ES-I3 (cell line): ENCODE results near the gene ITPR3.

ENCODE experiments used
- H3K36me3 ChIP-seq: 2 replicates; pipeline ENCODE4 v1.6.1; 2013; ENCODE audit warnings: mild to moderate bottlenecking, low read length, control low read depth, moderate library complexity; ENCODE audit not compliant: insufficient read depth
- H3K4me1 ChIP-seq: 2 replicates; pipeline ENCODE4 v1.6.1; 2013; ENCODE audit warnings: mild to moderate bottlenecking, control low read depth, low read length; ENCODE audit not compliant: insufficient read depth
- H3K9ac ChIP-seq: 2 replicates; pipeline ENCODE4 v1.6.1; 2013; ENCODE audit warnings: low read depth, mild to moderate bottlenecking, low read length, moderate library complexity
- H3K9me3 ChIP-seq: 2 replicates; pipeline ENCODE4 v1.6.1; 2013; ENCODE audit warnings: mild to moderate bottlenecking, low read length, moderate library complexity; ENCODE audit not compliant: control insufficient read depth, insufficient read depth

ITPR3 gene

DNA sequence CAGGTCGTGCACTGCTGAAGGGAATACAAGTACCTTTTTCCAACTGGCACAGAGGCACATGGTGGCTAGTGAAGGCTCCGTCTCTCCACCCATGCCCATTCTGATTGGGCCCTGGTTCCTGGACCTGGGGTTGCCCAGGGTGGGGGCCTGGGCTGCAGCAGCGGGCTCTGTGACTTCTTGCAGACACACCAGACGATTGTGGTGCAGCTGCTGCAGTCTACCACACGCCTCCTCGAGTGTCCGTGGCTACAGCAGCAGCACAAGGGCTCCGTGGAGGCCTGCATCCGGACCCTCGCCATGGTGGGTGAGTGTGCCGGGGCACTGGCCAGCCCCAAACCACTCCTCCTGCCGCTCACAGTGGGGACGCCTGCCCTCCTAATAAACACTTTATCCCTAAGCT is 61.2 kb downstream of the ITPR3 start:
- Histone ChIP-seq H3K9ac (no peak overlapping the region), H3K9me3 (no peaks in the 10 kb centered on the region), H3K4me1 (no peaks in the 10 kb centered on the region), H3K36me3 (peaks cover 15% of the 10 kb centered on the region)

DNA sequence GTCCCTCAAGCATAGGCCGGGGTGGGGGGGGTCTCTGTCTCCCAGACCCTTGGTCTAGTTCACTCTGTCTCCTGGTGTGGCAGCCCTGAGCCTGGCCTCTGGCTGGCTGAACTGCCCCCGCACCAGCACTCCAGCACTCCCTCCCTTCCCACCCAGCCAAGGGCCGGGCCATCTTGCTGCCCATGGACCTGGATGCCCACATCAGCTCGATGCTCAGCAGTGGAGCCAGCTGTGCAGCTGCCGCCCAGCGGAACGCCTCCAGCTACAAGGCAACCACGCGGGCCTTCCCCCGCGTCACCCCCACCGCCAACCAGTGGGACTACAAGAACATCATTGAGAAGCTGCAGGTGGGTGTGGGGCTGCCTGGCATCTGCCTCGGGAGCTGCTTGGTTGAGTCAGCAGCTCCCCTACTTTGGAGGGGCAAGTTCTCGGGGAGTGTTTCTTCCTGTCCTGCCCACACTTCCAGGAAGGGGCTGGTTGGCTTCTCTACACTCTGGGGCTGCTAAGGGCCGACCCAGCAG is 62.0 kb downstream of the ITPR3 start:
- H3K4me1 ChIP-seq, result no peaks in the 10 kb centered on the region
- H3K9ac ChIP-seq, result no peak overlapping the region
- H3K9me3 ChIP-seq, result no peaks in the 10 kb centered on the region
- H3K36me3 ChIP-seq, result peaks cover 11% of the 10 kb centered on the region

DNA sequence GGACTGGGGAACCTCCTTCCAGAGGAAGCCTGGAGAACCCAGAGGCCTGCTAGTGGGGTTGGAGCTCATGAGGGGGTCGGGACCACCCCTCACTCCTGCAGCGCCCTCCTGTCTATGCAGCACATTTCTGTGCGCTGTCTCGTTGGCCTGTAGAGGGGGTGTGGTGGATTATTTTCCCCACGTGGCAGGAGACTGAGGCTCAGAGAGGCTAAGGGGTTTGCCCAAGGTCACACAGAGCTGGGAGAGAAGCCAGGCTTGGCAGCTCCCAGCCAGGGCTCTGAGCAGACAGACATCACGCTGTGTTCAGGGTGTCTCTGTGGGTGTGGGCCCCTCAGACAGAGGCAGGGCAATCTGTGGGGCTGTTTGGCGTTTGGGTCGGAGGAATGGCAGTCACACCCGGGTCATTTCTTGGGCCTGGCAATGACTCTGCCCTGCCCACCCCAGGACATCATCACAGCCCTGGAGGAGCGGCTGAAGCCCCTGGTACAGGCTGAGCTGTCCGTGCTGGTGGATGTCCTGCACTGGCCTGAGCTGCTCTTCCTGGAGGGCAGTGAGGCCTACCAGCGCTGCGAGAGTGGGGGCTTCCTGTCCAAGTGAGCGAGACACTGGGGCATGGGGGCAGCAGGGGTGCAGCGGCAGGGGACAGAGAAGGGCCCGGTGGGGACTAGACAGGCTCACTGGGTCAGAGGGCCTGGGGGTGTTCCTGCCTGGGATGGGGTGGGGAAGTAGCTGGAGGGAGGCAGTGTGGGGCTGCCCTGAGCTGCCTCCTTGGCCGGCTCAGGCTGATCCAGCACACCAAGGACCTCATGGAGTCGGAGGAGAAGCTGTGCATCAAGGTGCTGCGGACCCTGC is 62.7 kb downstream of the ITPR3 start:
- H3K9me3 ChIP-seq, result no peaks in the 10 kb centered on the region
- no peaks in the 10 kb centered on the region for H3K4me1 ChIP-seq
- H3K9ac ChIP-seq, result no peak overlapping the region
- H3K36me3 ChIP-seq, result peaks cover 11% of the 10 kb centered on the region

DNA sequence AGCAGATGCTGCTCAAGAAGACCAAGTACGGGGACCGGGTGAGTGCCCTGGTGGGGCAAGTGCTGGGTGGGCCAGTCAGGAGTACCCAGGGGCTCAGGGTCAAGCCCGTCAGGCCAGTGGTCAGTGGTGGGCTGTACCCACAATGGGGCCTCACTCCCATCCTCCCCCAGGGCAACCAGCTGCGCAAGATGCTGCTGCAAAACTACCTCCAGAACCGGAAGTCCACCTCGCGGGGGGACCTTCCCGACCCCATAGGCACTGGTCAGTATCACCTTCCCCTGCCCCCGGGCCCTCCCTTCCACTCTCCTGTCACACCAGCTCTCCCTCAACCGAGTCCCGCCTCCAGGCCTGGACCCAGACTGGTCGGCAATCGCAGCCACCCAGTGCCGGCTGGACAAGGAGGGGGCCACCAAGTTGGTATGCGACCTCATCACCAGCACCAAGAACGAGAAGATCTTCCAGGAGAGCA is 63.3 kb downstream of the ITPR3 start:
- peaks cover 15% of the 10 kb centered on the region for H3K36me3 ChIP-seq

DNA sequence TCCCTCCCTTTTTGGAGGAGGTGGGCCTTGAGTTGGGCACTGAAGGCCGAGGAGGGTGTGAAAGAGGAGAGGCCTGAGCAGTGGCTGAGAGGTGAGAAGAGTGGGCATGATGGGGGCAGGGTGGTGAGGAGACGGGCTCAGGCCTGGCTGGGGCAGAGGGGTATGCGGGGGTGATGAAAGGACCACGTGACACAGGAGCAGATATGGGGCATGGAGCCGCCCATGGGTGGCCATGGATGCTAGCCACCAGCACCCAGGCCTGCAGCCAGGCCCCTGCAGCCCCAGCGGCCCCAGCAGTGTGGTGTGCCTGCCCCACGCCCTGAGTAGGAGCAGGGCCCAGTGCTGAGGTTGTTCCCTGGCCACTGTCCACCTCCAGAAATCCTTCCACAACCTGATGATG is 63.9 kb downstream of the ITPR3 start:
- Histone ChIP-seq H3K9ac (no peak overlapping the region), H3K4me1 (no peaks in the 10 kb centered on the region), H3K36me3 (peaks cover 15% of the 10 kb centered on the region), H3K9me3 (no peaks in the 10 kb centered on the region)

More for the DNA sequence above, 63.3 kb downstream of the ITPR3 start:
- Histone ChIP-seq H3K4me1 (no peaks in the 10 kb centered on the region), H3K9me3 (no peaks in the 10 kb centered on the region), H3K9ac (no peak overlapping the region)

DNA sequence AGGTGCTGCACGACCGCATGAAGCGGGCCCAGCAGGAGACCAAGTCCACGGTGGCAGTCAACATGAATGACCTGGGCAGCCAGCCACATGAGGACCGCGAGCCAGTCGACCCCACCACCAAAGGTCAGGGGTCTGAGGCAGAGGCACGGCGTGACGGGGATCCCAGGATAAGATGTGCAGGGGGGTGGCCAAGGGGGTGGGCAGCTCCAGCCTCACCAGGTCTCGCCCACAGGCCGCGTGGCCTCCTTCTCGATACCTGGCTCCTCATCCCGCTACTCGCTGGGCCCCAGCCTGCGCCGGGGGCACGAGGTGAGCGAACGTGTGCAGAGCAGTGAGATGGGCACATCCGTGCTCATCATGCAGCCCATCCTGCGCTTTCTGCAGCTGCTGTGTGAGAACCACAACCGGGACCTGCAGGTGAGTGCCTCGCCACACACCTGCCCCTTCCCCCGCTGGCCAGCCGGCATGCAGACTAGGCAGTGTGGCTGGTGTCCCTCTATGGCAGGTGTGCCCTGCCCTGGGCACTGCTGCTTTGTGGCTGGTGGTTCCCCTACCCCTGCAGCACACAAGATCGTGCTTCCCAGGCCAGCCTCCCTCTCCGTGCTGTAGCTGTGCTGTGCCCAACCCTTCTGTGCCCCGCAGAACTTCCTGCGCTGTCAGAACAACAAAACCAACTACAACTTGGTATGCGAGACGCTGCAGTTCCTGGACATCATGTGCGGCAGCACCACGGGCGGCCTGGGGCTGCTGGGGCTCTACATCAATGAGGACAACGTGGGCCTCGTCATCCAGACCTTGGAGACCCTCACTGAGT is 64.5 kb downstream of the ITPR3 start:
- H3K9me3 ChIP-seq, result no peaks in the 10 kb centered on the region
- peaks cover 11% of the 10 kb centered on the region for H3K36me3 ChIP-seq
- H3K9ac ChIP-seq, result no peak overlapping the region
- H3K4me1 ChIP-seq, result no peaks in the 10 kb centered on the region

DNA sequence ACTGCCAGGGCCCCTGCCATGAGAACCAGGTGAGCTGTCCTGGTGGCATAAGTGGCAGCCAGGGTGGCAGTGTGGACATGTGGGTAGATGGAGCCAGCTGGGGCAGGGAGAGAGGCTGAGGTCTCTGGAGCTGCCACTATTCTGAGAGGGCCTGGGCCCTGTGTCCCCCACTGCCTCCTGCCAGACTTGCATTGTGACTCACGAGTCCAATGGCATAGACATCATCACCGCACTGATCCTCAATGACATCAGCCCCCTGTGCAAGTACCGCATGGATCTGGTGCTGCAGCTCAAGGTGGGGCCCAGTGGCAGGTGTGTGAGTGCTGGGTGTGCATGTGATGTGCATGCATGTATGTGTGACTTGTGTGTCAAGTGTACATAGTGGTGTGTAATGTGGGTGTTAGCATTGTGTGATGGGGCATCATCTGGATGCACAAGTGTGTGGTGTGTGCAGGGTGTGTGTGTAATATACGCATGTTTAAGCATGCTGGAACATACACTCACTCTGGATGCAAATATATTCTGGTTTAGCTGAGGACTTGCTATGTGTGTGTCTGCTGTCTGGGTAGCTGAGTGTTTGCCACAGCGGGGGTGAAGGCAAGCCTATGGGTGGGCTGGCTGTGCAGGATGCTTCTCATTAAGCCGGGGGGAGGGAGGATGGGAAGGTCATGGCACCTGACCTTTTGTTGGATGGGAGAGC is 65.3 kb downstream of the ITPR3 start:
- Histone ChIP-seq H3K36me3 (peaks cover 8% of the 10 kb centered on the region), H3K4me1 (no peaks in the 10 kb centered on the region), H3K9me3 (no peaks in the 10 kb centered on the region), H3K9ac (no peak overlapping the region)

DNA sequence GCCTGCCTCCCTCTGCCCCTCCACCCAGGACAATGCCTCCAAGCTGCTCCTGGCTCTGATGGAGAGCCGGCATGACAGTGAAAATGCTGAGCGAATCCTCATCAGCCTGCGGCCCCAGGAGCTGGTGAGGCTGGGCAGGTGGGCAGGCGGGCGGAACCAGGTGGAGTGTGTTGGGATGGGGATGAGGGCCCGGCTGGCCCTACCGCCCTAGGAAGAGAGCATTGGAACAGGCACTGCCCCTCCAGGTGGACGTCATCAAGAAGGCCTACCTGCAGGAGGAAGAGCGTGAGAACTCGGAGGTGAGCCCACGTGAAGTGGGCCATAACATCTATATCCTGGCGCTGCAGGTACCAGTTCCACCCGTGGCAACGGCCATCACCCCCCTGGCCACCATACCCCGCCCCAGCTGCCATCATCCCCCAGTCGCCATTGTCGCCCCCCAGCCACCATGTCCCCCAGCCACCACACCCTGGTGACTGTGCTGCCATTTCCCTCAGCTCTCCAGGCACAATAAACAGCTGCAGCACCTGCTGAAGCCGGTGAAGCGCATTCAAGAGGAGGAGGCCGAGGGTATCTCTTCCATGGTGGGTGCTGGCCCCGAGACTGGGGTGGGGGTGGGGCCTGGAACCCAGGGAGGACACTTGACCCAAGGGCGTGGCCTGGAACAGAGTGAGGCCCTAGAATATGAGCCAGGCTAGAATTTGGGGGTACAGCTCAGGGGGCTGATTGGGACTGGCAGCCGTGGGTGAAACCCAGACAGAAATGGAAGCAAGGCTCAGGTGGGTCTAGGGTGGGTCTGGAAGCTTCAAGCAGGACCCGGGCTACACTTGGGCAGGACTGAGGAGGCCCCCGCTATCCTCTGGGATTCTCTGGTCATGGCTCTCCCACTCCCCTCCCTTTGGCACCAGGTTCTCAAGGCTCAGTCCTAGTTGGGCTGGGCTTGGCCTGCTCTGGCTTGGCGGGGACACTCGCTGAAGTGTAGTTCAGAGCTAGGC is 66.2 kb downstream of the ITPR3 start:
- Histone ChIP-seq H3K9ac (no peak overlapping the region), H3K36me3 (peaks cover 9% of the 10 kb centered on the region), H3K4me1 (peaks cover 7% of the 10 kb centered on the region; the same call in 1 of the 2 replicates), H3K9me3 (no peaks in the 10 kb centered on the region)

DNA sequence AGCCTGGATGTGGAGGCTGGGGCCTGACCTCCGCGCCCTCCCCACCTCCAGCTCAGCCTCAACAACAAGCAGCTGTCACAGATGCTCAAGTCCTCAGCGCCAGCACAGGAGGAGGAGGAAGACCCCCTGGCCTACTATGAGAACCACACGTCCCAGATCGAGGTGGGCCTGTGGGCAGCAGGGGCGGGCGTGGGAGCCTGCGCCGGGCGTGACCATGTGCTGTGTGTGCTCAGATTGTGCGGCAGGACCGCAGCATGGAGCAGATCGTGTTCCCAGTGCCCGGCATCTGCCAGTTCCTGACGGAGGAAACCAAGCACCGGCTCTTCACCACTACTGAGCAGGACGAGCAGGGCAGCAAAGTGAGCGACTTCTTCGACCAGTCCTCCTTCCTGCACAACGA is 66.9 kb downstream of the ITPR3 start:
- Histone ChIP-seq H3K4me1 (peaks cover 7% of the 10 kb centered on the region; the same call in 1 of the 2 replicates), H3K9me3 (no peaks in the 10 kb centered on the region), H3K9ac (no peak overlapping the region), H3K36me3 (peaks cover 12% of the 10 kb centered on the region)

DNA sequence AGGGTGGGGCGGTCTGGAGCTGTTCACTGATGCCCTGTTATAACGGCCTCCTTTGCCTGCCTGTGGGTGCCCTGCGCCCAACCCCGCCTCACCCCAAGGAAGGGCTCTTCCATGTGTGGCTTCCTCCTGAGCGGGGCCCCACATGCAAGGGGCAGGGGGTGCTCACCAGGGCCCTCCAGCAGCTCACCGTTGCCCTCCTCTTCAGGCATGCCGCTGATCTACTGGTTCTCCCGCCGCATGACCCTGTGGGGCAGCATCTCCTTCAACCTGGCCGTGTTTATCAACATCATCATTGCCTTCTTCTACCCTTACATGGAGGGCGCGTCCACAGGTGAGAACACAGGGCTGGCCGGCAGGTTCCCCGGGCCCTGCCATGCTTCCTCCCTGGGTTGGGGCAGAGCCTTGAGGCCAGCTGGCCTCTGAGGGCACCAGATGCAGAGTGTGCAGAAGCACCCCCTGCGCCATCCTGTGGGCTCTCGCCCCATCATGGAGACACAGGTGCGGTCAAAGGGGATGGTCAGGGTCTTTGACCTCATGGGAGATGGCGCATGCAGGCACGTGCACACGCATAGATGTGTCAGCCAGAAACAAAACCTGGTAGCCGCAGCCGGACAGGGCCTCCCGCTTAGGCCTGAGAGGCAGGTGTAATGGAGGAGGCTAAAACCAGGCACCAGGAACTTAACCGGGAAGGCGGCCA is 67.5 kb downstream of the ITPR3 start:
- H3K4me1 ChIP-seq, result peaks cover 7% of the 10 kb centered on the region; the same call in 1 of the 2 replicates
- no peaks in the 10 kb centered on the region for H3K9me3 ChIP-seq
- peaks cover 13% of the 10 kb centered on the region for H3K36me3 ChIP-seq
- H3K9ac ChIP-seq, result no peak overlapping the region

DNA sequence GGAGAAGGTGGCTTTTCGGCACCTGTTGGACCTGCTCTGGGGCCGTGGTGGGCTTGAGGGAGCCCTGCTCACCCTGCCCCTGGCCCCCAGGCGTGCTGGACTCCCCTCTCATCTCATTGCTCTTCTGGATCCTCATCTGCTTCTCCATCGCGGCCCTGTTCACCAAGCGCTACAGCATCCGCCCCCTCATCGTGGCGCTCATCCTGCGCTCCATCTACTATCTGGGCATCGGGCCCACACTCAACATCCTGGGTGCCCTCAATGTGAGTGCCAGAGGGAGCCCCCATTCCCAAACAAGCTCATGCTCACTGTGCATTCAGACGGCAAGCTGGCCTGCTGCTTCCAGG is 68.0 kb downstream of the ITPR3 start:
- Histone ChIP-seq H3K4me1 (peaks cover 7% of the 10 kb centered on the region; the same call in 1 of the 2 replicates), H3K9me3 (no peaks in the 10 kb centered on the region), H3K36me3 (peaks cover 15% of the 10 kb centered on the region), H3K9ac (no peak overlapping the region)

DNA sequence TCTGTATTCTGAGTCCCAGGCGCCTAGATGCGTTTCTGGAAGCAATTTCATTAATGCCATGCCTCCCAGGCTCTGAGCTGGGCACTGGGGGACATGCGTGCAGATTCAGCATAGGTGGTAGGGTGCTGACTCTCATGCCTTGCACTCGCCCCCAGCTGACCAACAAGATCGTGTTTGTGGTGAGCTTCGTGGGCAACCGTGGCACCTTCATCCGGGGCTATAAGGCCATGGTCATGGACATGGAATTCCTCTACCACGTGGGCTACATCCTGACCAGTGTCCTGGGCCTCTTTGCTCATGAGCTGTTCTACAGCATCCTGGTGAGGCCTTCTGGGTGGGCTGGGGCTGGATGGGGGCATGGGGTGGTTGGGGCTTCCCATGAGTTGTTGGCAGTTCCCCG is 68.8 kb downstream of the ITPR3 start:
- Histone ChIP-seq H3K36me3 (peaks cover 15% of the 10 kb centered on the region), H3K9ac (no peak overlapping the region), H3K4me1 (peaks cover 7% of the 10 kb centered on the region; the same call in 1 of the 2 replicates), H3K9me3 (no peaks in the 10 kb centered on the region)

DNA sequence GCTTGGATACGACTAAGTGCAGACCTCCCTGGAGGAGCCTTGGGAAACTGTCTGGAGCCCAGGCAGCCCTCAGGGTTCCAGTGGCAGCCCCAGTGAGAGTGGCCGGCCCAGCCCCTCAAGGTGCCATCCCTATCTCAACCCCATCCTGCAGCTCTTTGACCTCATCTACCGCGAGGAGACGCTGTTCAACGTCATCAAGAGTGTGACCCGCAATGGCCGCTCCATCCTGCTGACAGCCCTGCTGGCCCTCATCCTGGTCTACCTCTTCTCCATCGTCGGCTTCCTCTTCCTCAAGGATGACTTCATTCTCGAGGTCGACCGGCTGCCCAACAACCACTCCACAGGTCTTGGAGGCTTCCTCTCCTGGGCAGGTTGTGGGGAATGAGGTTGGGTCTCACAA is 69.6 kb downstream of the ITPR3 start:
- Histone ChIP-seq H3K4me1 (peaks cover 7% of the 10 kb centered on the region; the same call in 1 of the 2 replicates), H3K9me3 (no peaks in the 10 kb centered on the region), H3K36me3 (peaks cover 17% of the 10 kb centered on the region), H3K9ac (no peak overlapping the region)
